HepG2 (cell line): Measurements from ENCODE around the gene TUT1. TPM values are rescaled to one million over a fixed set of nuclear protein-coding genes. Genes with fewer than 3 reads are reported as not detected.

Experiments used
- EED ChIP-seq: sonication (generic); formaldehyde crosslinking; IDR thresholded peaks from 2 replicates; pipeline ENCODE4 v1.5.0; 2020; ENCODE audit warnings: mild to moderate bottlenecking, missing genetic modification reagents
- ESRRA ChIP-seq: sonication (generic); formaldehyde crosslinking; IDR thresholded peaks from 2 replicates; pipeline ENCODE4 v1.5.1; 2020; ENCODE audit warnings: mild to moderate bottlenecking, low read depth, missing genetic modification reagents
- HOXD1 ChIP-seq: sonication (generic); formaldehyde crosslinking; IDR thresholded peaks from 2 replicates; pipeline ENCODE4 v1.5.0; 2020; ENCODE audit warnings: missing genetic modification reagents
- IRF1 ChIP-seq: sonication (generic); formaldehyde crosslinking; IDR thresholded peaks from 2 replicates; pipeline ENCODE4 v1.4.0; 2020; ENCODE audit warnings: low read depth, mild to moderate bottlenecking, missing genetic modification reagents
- KDM5A ChIP-seq: fragments of 200-600 bp; sonication (generic); IDR thresholded peaks from 2 replicates; pipeline ENCODE4 v1.7.0; 2018; ENCODE audit warnings: antibody characterized with exemption, mild to moderate bottlenecking, low read length, borderline replicate concordance
- MXD3 ChIP-seq: IDR thresholded peaks from 2 replicates; pipeline ENCODE4 v1.6.1; 2016; ENCODE audit warnings: mild to moderate bottlenecking, missing biosample characterization, missing genetic modification reagents
- NCOA5 ChIP-seq: sonication (generic); formaldehyde crosslinking; IDR thresholded peaks from 2 replicates; pipeline ENCODE4 v1.4.0; 2020; ENCODE audit warnings: missing genetic modification reagents
- NR0B2 ChIP-seq: sonication (generic); formaldehyde crosslinking; IDR thresholded peaks from 2 replicates; pipeline ENCODE4 v1.4.0; 2020; ENCODE audit warnings: mild to moderate bottlenecking, missing genetic modification reagents
- SALL1 ChIP-seq: sonication (generic); formaldehyde crosslinking; IDR thresholded peaks from 2 replicates; pipeline ENCODE4 v1.8.0; 2022; ENCODE audit warnings: mild to moderate bottlenecking, missing genetic modification reagents
- SMAD9 ChIP-seq: sonication (generic); formaldehyde crosslinking; IDR thresholded peaks from 2 replicates; pipeline ENCODE4 v1.5.1; 2020; ENCODE audit warnings: mild to moderate bottlenecking, missing genetic modification reagents
- SSRP1 ChIP-seq: IDR thresholded peaks from 2 replicates; pipeline ENCODE4 v1.6.1; 2016; ENCODE audit warnings: control low read depth
- THYN1 ChIP-seq: sonication (generic); formaldehyde crosslinking; IDR thresholded peaks from 2 replicates; pipeline ENCODE4 v1.8.1; 2023; ENCODE audit warnings: low read depth, mild to moderate bottlenecking, moderate library complexity, missing genetic modification reagents, borderline replicate concordance
- ZBTB8A ChIP-seq: sonication (generic); formaldehyde crosslinking; IDR thresholded peaks from 2 replicates; pipeline ENCODE4 v1.4.0; 2020; ENCODE audit warnings: mild to moderate bottlenecking, low read depth, missing genetic modification reagents, borderline replicate concordance
- ZNF136 ChIP-seq: sonication (generic); formaldehyde crosslinking; IDR thresholded peaks from 2 replicates; pipeline ENCODE4 v1.8.1; 2022; ENCODE audit warnings: low read depth, mild to moderate bottlenecking, moderate library complexity, missing genetic modification reagents
- ZNF383 ChIP-seq: sonication (generic); formaldehyde crosslinking; IDR thresholded peaks from 2 replicates; pipeline ENCODE4 v1.4.0; 2020; ENCODE audit warnings: missing genetic modification reagents, mild to moderate bottlenecking, borderline replicate concordance
- ZNF614 ChIP-seq: IDR thresholded peaks from 2 replicates; pipeline ENCODE4 v1.6.1; 2018; ENCODE audit warnings: missing biosample characterization, missing genetic modification reagents, inconsistent platforms, borderline replicate concordance
- ZNF737 ChIP-seq: sonication (generic); formaldehyde crosslinking; IDR thresholded peaks from 2 replicates; pipeline ENCODE4 v1.5.0; 2020; ENCODE audit warnings: missing genetic modification reagents, mild to moderate bottlenecking, borderline replicate concordance
- ZNF766 ChIP-seq: sonication (generic); formaldehyde crosslinking; IDR thresholded peaks from 2 replicates; pipeline ENCODE4 v1.5.0; 2020; ENCODE audit warnings: missing genetic modification reagents, borderline replicate concordance
- ZNF83 ChIP-seq: sonication (generic); formaldehyde crosslinking; IDR thresholded peaks from 2 replicates; pipeline ENCODE4 v1.4.0; 2020; ENCODE audit warnings: missing genetic modification reagents, mild to moderate bottlenecking, borderline replicate concordance
- ZSCAN9 ChIP-seq: IDR thresholded peaks from 2 replicates; pipeline ENCODE4 v1.6.1; 2016; ENCODE audit warnings: borderline replicate concordance
- polyA plus RNA-seq, 8 experiments: library from polyadenylated mRNA; depleted of rRNA in 3 of 8; stranded (reverse) in 7 of 8; unstranded in 1 of 8; fragments of >200 nt; fragmentation: Illumina TruSeq in 4 of 8; extraction: Trizol in 4 of 8; gene quantifications; 2 replicates each; pipeline versions ENCODE4 v1.2.1 to v1.2.3, GENCODE V29; 2011 to 2016; ENCODE audit warnings: low read depth in 4 of 8, missing spikeins in 1 of 8, mixed read lengths in 1 of 8; ENCODE audit not compliant: insufficient read depth in 1 of 8
- total RNA-seq, 5 experiments: library from RNA; depleted of rRNA; stranded (reverse); fragments of >200 nt; fragmentation: Illumina TruSeq; extraction: Trizol; gene quantifications; 2 replicates each; pipeline ENCODE4 v1.2.3, GENCODE V29; 2016; ENCODE audit warnings: low read depth in 1 of 5
- TF ChIP-seq, protein P1 (sequence below): sonication (generic); formaldehyde crosslinking; IDR thresholded peaks from 2 replicates; pipeline ENCODE4 v1.4.0; 2020; ENCODE audit warnings: missing genetic modification reagents
- TF ChIP-seq, protein P2 (sequence below): sonication (generic); formaldehyde crosslinking; IDR thresholded peaks from 2 replicates; pipeline ENCODE4 v1.4.0; 2020; ENCODE audit warnings: missing genetic modification reagents

TUT1 gene
- total and polyA plus RNA-seq, 2 of the 13 experiments (the other 11 are each of a cell fraction or from before 2014, with no cell fraction given) = 9.7 to 14.3 TPM

GRCh38 chr11:62553080-62553838 lies 38.1 kb downstream of the TUT1 start (continued):
- TF ChIP-seq MXD3 (CRISPR knock-in tag) (no peak), THYN1 (CRISPR knock-in tag) (no peak), IRF1 (CRISPR knock-in tag) (no peak), ZNF383 (CRISPR knock-in tag) (no peak), ZNF136 (no peak), EED (CRISPR knock-in tag) (no peak), HOXD1 (CRISPR knock-in tag) (no peak), ESRRA (CRISPR knock-in tag) (no peak), SALL1 (CRISPR knock-in tag) (0 out of 2 replicates have a peak, but pooled peaks have one; percentile 12), ZNF614 (CRISPR knock-in tag) (no peak), ZNF766 (CRISPR knock-in tag) (no peak), ZNF737 (CRISPR knock-in tag) (no peak), NR0B2 (CRISPR knock-in tag) (no peak), KDM5A (0 out of 2 replicates have a peak, but pooled peaks have one; percentile 37), SSRP1 (CRISPR knock-in tag) (no peak), ZNF83 (no peak), SMAD9 (CRISPR knock-in tag) (no peak), ZBTB8A (CRISPR knock-in tag) (no peak), ZSCAN9 (CRISPR knock-in tag) (no peak), NCOA5 (CRISPR knock-in tag) (no peak)
- TF ChIP-seq, protein P1, sequence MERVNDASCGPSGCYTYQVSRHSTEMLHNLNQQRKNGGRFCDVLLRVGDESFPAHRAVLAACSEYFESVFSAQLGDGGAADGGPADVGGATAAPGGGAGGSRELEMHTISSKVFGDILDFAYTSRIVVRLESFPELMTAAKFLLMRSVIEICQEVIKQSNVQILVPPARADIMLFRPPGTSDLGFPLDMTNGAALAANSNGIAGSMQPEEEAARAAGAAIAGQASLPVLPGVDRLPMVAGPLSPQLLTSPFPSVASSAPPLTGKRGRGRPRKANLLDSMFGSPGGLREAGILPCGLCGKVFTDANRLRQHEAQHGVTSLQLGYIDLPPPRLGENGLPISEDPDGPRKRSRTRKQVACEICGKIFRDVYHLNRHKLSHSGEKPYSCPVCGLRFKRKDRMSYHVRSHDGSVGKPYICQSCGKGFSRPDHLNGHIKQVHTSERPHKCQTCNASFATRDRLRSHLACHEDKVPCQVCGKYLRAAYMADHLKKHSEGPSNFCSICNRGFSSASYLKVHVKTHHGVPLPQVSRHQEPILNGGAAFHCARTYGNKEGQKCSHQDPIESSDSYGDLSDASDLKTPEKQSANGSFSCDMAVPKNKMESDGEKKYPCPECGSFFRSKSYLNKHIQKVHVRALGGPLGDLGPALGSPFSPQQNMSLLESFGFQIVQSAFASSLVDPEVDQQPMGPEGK = peak; percentile 47; the same call in 1 of the 2 replicates
- TF ChIP-seq, protein P2, sequence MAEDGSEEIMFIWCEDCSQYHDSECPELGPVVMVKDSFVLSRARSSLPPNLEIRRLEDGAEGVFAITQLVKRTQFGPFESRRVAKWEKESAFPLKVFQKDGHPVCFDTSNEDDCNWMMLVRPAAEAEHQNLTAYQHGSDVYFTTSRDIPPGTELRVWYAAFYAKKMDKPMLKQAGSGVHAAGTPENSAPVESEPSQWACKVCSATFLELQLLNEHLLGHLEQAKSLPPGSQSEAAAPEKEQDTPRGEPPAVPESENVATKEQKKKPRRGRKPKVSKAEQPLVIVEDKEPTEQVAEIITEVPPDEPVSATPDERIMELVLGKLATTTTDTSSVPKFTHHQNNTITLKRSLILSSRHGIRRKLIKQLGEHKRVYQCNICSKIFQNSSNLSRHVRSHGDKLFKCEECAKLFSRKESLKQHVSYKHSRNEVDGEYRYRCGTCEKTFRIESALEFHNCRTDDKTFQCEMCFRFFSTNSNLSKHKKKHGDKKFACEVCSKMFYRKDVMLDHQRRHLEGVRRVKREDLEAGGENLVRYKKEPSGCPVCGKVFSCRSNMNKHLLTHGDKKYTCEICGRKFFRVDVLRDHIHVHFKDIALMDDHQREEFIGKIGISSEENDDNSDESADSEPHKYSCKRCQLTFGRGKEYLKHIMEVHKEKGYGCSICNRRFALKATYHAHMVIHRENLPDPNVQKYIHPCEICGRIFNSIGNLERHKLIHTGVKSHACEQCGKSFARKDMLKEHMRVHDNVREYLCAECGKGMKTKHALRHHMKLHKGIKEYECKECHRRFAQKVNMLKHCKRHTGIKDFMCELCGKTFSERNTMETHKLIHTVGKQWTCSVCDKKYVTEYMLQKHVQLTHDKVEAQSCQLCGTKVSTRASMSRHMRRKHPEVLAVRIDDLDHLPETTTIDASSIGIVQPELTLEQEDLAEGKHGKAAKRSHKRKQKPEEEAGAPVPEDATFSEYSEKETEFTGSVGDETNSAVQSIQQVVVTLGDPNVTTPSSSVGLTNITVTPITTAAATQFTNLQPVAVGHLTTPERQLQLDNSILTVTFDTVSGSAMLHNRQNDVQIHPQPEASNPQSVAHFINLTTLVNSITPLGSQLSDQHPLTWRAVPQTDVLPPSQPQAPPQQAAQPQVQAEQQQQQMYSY (CRISPR knock-in tag) = no peak
